SU-DHL-6 (cell line): ENCODE data around the gene CHST2.

Source experiments
- H2AFZ ChIP-seq: fragments of 200-600 bp; sonication (generic); 2 replicates; pipeline ENCODE4 v1.6.1; 2014; ENCODE audit warnings: low read depth, mild to moderate bottlenecking, moderate library complexity, mixed read lengths, antibody characterized with exemption, low read length; ENCODE audit not compliant: severe bottlenecking
- H3F3A ChIP-seq: fragments of 200-600 bp; shearing (Covaris generic); 2 replicates; pipeline ENCODE4 v1.6.0; 2016; ENCODE audit warnings: antibody characterized with exemption, mild to moderate bottlenecking; ENCODE audit not compliant: insufficient read depth
- H3K27ac ChIP-seq: fragments of 200-600 bp; sonication (generic); 2 replicates; pipeline ENCODE4 v1.5.1; 2016; ENCODE audit warnings: low read depth, mild to moderate bottlenecking, low read length, moderate library complexity, mixed read lengths
- H3K27me3 ChIP-seq: fragments of 200-600 bp; sonication (generic), shearing (Covaris generic); 2 replicates; pipeline ENCODE4 v1.6.0; 2014; ENCODE audit warnings: mild to moderate bottlenecking, low read length
- H3K36me3 ChIP-seq: fragments of 200-600 bp; sonication (generic); 2 replicates; pipeline ENCODE4 v1.6.1; 2014; ENCODE audit warnings: mild to moderate bottlenecking, low read length, mixed read lengths
- H3K4me2 ChIP-seq: fragments of 300-600, 200-600 bp; shearing (Covaris generic), sonication (generic); 2 replicates; pipeline ENCODE4 v1.6.0; 2014; ENCODE audit warnings: low read length, low read depth, mild to moderate bottlenecking; ENCODE audit not compliant: poor library complexity, severe bottlenecking
- H3K4me3 ChIP-seq: fragments of 200-600 bp; sonication (generic); 2 replicates; pipeline ENCODE4 v1.5.1; 2014; ENCODE audit warnings: antibody characterized with exemption, low read length, mild to moderate bottlenecking, mixed read lengths; ENCODE audit not compliant: insufficient read depth, poor library complexity, severe bottlenecking
- H3K79me2 ChIP-seq: fragments of 200-600 bp; sonication (generic); 2 replicates; pipeline ENCODE4 v1.6.1; 2014; ENCODE audit warnings: mild to moderate bottlenecking, low read length, moderate library complexity; ENCODE audit not compliant: insufficient read depth
- H3K9ac ChIP-seq: fragments of 200-600 bp; sonication (generic); 2 replicates; pipeline ENCODE4 v1.7.0; 2014; ENCODE audit warnings: mild to moderate bottlenecking, low read length
- H3K9me2 ChIP-seq: fragments of 200-600 bp; sonication (generic); replicated peaks from 2 replicates; pipeline ENCODE4 v1.6.1; 2014; ENCODE audit warnings: low read length; ENCODE audit not compliant: insufficient read depth
- H3K9me3 ChIP-seq: fragments of 200-600 bp; sonication (generic); 2 replicates; pipeline ENCODE4 v1.6.1; 2014; ENCODE audit warnings: low read length, mixed read lengths; ENCODE audit not compliant: insufficient read depth
- H4K20me1 ChIP-seq: fragments of 200-600 bp; sonication (generic); 2 replicates; pipeline ENCODE4 v1.6.1; 2014; ENCODE audit warnings: low read depth, mild to moderate bottlenecking, antibody characterized with exemption, low read length, moderate library complexity, mixed read lengths
- CTCF ChIP-seq: fragments of 200-600 bp; sonication (generic); IDR thresholded peaks from one replicate; pipeline ENCODE4 v1.5.1; 2017; ENCODE audit warnings: antibody characterized with exemption, mild to moderate bottlenecking, low read length, moderate library complexity; ENCODE audit not compliant: insufficient read depth, poor library complexity, severe bottlenecking
- EZH2phosphoT487 ChIP-seq: fragments of 200-600 bp; sonication (generic), shearing (Covaris generic); conservative IDR thresholded peaks from 2 replicates; pipeline ENCODE4 v1.6.1; 2018; ENCODE audit warnings: mild to moderate bottlenecking, antibody characterized with exemption, low read length, moderate library complexity, mixed read lengths

CHST2 gene

DNA sequence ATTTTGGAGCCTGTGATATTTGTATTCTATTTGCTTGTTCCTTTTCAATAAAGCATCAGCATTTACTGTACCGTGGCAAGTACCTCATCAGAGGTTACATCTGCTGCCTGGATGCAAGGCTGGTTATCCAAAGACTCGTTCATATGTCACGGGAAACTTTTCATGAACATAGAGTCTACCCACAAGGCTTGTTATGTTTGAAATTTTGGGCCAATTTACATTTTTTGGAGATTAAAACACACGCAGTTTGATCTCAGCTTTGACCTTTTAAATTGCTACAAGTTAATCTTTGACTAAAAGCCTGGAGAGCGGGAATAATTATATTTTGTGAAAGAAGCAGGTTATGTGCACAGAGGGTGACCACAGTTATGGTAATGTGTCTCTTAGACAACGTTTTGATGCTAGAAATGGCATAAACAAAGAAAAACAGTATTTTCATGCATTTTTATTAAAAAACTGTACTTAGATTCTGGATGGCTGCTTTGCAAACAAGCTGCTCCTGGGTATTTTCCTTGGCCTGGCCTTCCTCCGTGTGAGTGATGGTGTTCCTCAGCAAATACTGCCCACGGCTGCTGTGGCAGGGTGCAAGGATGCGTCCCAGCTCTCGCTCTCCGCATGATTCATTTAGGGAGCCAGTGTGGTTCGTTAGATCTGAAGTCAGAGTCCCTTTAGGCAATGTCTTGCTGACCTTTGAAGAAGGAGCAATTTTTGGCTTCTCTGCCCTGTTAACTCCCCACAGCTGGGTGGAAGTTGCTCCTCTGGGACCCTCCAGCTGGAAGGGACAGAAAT, 27.1 kb downstream of the CHST2 start:
- Histone ChIP-seq H3K79me2 (no peaks in the 10 kb centered on the region), H3K9ac (no peak overlapping the region), H3K27ac (no peak overlapping the region), H3K4me3 (no peak overlapping the region), H3K4me2 (no peak overlapping the region), H3K36me3 (no peaks in the 10 kb centered on the region), H3K9me2 (no peaks in the 10 kb centered on the region), H3F3A (no peaks in the 10 kb centered on the region), H4K20me1 (no peaks in the 10 kb centered on the region), H3K9me3 (no peaks in the 10 kb centered on the region), H2AFZ (no peak overlapping the region), H3K27me3 (no peaks in the 10 kb centered on the region)
- TF ChIP-seq EZH2phosphoT487 (no peak), CTCF (no peak)

DNA sequence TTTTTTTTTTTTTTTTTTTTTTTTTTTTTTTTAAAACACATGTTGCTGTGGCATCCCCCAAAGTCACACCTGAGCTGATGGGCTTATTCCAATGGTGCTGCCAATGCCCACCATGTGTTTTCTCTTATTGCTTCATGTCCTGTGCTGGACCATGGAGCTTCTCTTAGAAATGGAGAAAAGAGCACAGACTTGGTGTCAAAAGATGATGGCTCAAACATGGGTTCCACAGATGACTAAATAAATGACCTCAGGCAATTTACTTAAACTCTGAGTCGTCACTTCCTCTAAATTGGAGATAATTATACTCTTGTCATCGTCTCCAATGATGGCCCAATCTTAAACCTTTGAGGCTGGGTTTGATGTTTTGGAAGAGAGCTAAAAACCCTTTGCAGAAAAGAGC, 28.1 kb downstream of the CHST2 start:
- no peaks in the 10 kb centered on the region for H3K9me3 ChIP-seq
- no peaks in the 10 kb centered on the region for H3K79me2 ChIP-seq
- no peaks in the 10 kb centered on the region for H3K36me3 ChIP-seq
- no peaks in the 10 kb centered on the region for H4K20me1 ChIP-seq
- no peak overlapping the region for H3K4me2 ChIP-seq
- no peak overlapping the region for H3K27ac ChIP-seq
- no peak overlapping the region for H3K9ac ChIP-seq
- no peak overlapping the region for H2AFZ ChIP-seq
- TF ChIP-seq CTCF (no peak), EZH2phosphoT487 (no peak)
- no peaks in the 10 kb centered on the region for H3K9me2 ChIP-seq
- no peak overlapping the region for H3K4me3 ChIP-seq
- no peaks in the 10 kb centered on the region for H3F3A ChIP-seq
- H3K27me3 ChIP-seq = no peaks in the 10 kb centered on the region

DNA sequence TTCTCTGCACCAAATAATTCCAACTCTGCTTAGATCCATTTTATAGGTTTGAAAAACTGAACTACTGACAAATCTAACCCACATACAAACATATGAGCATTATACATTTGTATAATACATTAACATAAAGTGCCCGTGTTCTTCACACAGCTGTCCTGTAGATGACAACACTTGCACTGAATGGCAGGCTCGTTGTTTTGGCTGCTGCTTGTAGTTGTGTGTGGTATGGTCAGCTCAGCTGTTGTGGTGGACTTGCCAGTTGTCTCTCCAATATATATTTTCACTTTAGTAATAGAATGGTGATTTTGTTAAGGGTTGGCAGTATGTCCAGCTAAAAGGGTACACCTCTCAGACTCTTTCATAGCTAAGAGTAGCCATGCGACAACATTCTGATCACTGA, 30.5 kb downstream of the CHST2 start:
- H3K9me3 ChIP-seq = no peaks in the 10 kb centered on the region
- H3K9me2 ChIP-seq = no peaks in the 10 kb centered on the region
- no peaks in the 10 kb centered on the region for H3K27me3 ChIP-seq
- H3K36me3 ChIP-seq = no peaks in the 10 kb centered on the region
- no peak overlapping the region for H3K9ac ChIP-seq
- H4K20me1 ChIP-seq = no peaks in the 10 kb centered on the region
- TF ChIP-seq CTCF (no peak), EZH2phosphoT487 (no peak)
- no peaks in the 10 kb centered on the region for H3K79me2 ChIP-seq
- H3K4me2 ChIP-seq = no peak overlapping the region
- no peaks in the 10 kb centered on the region for H3F3A ChIP-seq
- no peak overlapping the region for H3K27ac ChIP-seq
- H3K4me3 ChIP-seq = no peak overlapping the region
- H2AFZ ChIP-seq = no peak overlapping the region
